H1 (cell line): ENCODE measurements around the gene TECTB.

Experiments used
- CBX5 ChIP-seq: fragments of 300-800, 300-1000 bp; sonication (generic); IDR thresholded peaks from 2 replicates; pipeline ENCODE4 v1.7.1; 2016; ENCODE audit warnings: antibody characterized with exemption, low read length, low read depth
- CBX8 ChIP-seq: fragments of 300-800, 300-1000 bp; sonication (generic); IDR thresholded peaks from 2 replicates; pipeline ENCODE4 v1.7.1; 2016; ENCODE audit warnings: low read depth, low read length, borderline replicate concordance
- CTCF ChIP-seq, 3 experiments: IDR thresholded peaks; 1 replicate in 2 of 3; 2 replicates in 1 of 3; pipeline versions ENCODE4 v1.5.1 to v1.6.1; 2011; ENCODE audit warnings: low read length in 3 of 3, mild to moderate bottlenecking in 3 of 3, inconsistent platforms in 2 of 3, low read depth in 1 of 3, moderate library complexity in 1 of 3; ENCODE audit not compliant: insufficient read depth in 1 of 3; ENCODE audit errors: control extremely low read depth in 1 of 3
- EZH2 ChIP-seq: fragments of 200-600 bp; sonication (generic); IDR thresholded peaks from 2 replicates; pipeline ENCODE4 v1.7.1; 2012; ENCODE audit warnings: low read depth, mild to moderate bottlenecking, moderate library complexity, low read length, inconsistent platforms; ENCODE audit not compliant: severe bottlenecking
- JUND ChIP-seq: IDR thresholded peaks from 2 replicates; pipeline ENCODE4 v1.6.1; 2011; ENCODE audit warnings: mild to moderate bottlenecking, improper control_type of control experiment, low read length
- MAX ChIP-seq: IDR thresholded peaks from 2 replicates; pipeline ENCODE4 v1.6.1; 2012; ENCODE audit warnings: inconsistent platforms
- POLR2A ChIP-seq, 2 experiments: IDR thresholded peaks; 1 replicate in 1 of 2; 2 replicates in 1 of 2; pipeline ENCODE4 v1.6.1; 2011; ENCODE audit warnings: low read depth in 2 of 2, low read length in 2 of 2, mild to moderate bottlenecking in 2 of 2; ENCODE audit errors: control extremely low read depth in 1 of 2
- POLR2AphosphoS5 ChIP-seq: IDR thresholded peaks from 2 replicates; pipeline ENCODE4 v1.6.1; 2011; ENCODE audit warnings: low read depth, low read length
- RAD21 ChIP-seq, 2 experiments: IDR thresholded peaks in 1 of 2; conservative IDR thresholded peaks in 1 of 2; 2 replicates each; pipeline ENCODE4 v1.6.1; 2011; ENCODE audit warnings: low read depth in 2 of 2, low read length in 2 of 2, improper control_type of control experiment in 1 of 2, inconsistent platforms in 1 of 2, mild to moderate bottlenecking in 1 of 2, moderate library complexity in 1 of 2
- RFX5 ChIP-seq: IDR thresholded peaks from 2 replicates; pipeline ENCODE4 v1.6.1; 2011; ENCODE audit warnings: low read depth, low read length, improper control_type of control experiment, borderline replicate concordance

GRCh38 chr10:112330607-112331160 is 47.5 kb downstream of the TECTB start:
- TF ChIP-seq POLR2A (IDR thresholded peaks at IDR 0.05; ENCODE audit: control extremely low read depth in 1 of 2, low read depth in 2 of 2, low read length in 2 of 2) = no peak
- TF ChIP-seq CTCF (IDR thresholded peaks at IDR 0.05; ENCODE audit: control extremely low read depth in 1 of 3, insufficient read depth in 1 of 3, low read depth in 1 of 3, low read length in 3 of 3) = no peak
- TF ChIP-seq POLR2AphosphoS5 = no peak
- TF ChIP-seq RFX5 = no peak
- TF ChIP-seq EZH2 = no peak
- no peak for TF ChIP-seq CBX5
- TF ChIP-seq MAX = no peak
- no peak for TF ChIP-seq CBX8
- no peak for TF ChIP-seq JUND
- no peak for TF ChIP-seq RAD21 (IDR thresholded peaks at IDR 0.05 in 1 of 2, conservative IDR thresholded peaks at IDR 0.05 in 1 of 2; ENCODE audit: low read depth in 2 of 2, low read length in 2 of 2)
